ENCODE data around the gene UBE2I.

DNA sequence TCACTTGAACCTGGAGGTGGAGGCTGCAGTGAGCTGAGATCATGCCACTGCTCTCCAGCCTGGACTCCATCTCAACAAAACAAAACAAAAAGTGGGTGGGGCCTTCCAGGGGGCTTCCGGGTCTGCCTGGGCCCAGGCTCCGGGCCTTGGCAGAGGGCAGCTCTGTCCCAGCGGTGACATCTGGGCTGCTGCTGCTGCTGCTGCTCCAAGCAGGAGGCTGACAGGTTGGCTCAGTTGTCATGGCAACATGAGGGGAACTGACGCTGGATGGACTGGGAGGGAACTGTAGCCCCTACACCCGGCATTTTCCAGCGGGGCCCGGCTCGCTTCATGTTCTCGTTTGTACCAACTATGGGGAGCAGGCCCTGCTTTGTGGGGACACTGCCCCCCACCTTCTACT lies 28.1 kb downstream of the UBE2I start:
- TF ChIP-seq, protein P1, sequence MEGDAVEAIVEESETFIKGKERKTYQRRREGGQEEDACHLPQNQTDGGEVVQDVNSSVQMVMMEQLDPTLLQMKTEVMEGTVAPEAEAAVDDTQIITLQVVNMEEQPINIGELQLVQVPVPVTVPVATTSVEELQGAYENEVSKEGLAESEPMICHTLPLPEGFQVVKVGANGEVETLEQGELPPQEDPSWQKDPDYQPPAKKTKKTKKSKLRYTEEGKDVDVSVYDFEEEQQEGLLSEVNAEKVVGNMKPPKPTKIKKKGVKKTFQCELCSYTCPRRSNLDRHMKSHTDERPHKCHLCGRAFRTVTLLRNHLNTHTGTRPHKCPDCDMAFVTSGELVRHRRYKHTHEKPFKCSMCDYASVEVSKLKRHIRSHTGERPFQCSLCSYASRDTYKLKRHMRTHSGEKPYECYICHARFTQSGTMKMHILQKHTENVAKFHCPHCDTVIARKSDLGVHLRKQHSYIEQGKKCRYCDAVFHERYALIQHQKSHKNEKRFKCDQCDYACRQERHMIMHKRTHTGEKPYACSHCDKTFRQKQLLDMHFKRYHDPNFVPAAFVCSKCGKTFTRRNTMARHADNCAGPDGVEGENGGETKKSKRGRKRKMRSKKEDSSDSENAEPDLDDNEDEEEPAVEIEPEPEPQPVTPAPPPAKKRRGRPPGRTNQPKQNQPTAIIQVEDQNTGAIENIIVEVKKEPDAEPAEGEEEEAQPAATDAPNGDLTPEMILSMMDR (IDR thresholded peaks at IDR 0.05), result no peak
- TF ChIP-seq POLR2A (IDR thresholded peaks at IDR 0.05), result no peak

Data from adrenal gland (tissue), 5 donors.